Measurements from ENCODE around the gene IL17A. TPM values are rescaled to one million over a fixed set of nuclear protein-coding genes. Genes with fewer than 3 reads are reported as not detected.
A peak's percentile ranks its signal among the peaks of the same experiment; 100 is the strongest.

Gene IL17A
- total and polyA plus RNA-seq, 7 donors: not detected

GRCh38 chr6:52207066-52207465 lies 20.9 kb downstream of the IL17A start:
- no peak for DNase-seq
- Histone ChIP-seq H3K36me3 (ENCODE audit: insufficient read depth in 1 of 2, low read depth in 1 of 2) (no peaks in the 10 kb centered on the region), H3K4me3 (no peak overlapping the region), H3K4me1 (no peaks in the 10 kb centered on the region), H3K27me3 (ENCODE audit: insufficient read depth in 3 of 3, low read length in 2 of 3) (no peaks in the 10 kb centered on the region), H3K9me3 (no peaks in the 10 kb centered on the region), H3K27ac (no peak overlapping the region)
- 94 to 99% (median 99%) methylated on average over 2 of the region's 2 CpGs for WGBS, 3 donors
- ATAC-seq: no peak
- TF ChIP-seq CTCF (IDR thresholded peaks at IDR 0.05): no peak
- intact Hi-C loops (cut with DNase I): no loop called here

GRCh38 chr6:52208612-52209011 lies 22.4 kb downstream of the IL17A start:
- ATAC-seq (no peak), DNase-seq (no peak)
- WGBS, 3 donors: 67 to 85% (median 74%) methylated on average over 3 of the region's 3 CpGs

GRCh38 chr6:52209770-52210169 lies 23.6 kb downstream of the IL17A start:
- H3K9me3 ChIP-seq: no peaks in the 10 kb centered on the region
- H3K36me3 ChIP-seq (ENCODE audit: insufficient read depth in 1 of 2, low read depth in 1 of 2): no peaks in the 10 kb centered on the region
- no peaks in the 10 kb centered on the region for H3K4me1 ChIP-seq
- TF ChIP-seq CTCF (IDR thresholded peaks at IDR 0.05): no peak
- DNase-seq (no peak), ATAC-seq (no peak)
- no peak overlapping the region for H3K27ac ChIP-seq
- 69 to 83% (median 81%) methylated on average over 2 of the region's 2 CpGs for WGBS, 3 donors
- intact Hi-C loops (cut with DNase I): no loop called here
- H3K27me3 ChIP-seq (ENCODE audit: insufficient read depth in 3 of 3, low read length in 2 of 3): no peaks in the 10 kb centered on the region
- H3K4me3 ChIP-seq: no peak overlapping the region

More at GRCh38 chr6:52208612-52209011, 22.4 kb downstream of the IL17A start:
- Histone ChIP-seq H3K9me3 (no peaks in the 10 kb centered on the region), H3K36me3 (ENCODE audit: insufficient read depth in 1 of 2, low read depth in 1 of 2) (no peaks in the 10 kb centered on the region), H3K4me3 (no peak overlapping the region), H3K27me3 (ENCODE audit: insufficient read depth in 3 of 3, low read length in 2 of 3) (no peaks in the 10 kb centered on the region), H3K4me1 (no peaks in the 10 kb centered on the region), H3K27ac (peak overlapping the region; percentile 23)
- no peak for TF ChIP-seq CTCF (IDR thresholded peaks at IDR 0.05)
- intact Hi-C loops (cut with DNase I): no loop called here

- Histone ChIP-seq H3K36me3 (ENCODE audit: insufficient read depth in 1 of 2, low read depth in 1 of 2) (no peaks in the 10 kb centered on the region), H3K27me3 (ENCODE audit: insufficient read depth in 3 of 3, low read length in 2 of 3) (peaks cover 0 to 2% (median 0%) of the 10 kb centered on the region in 3 donors), H3K9me3 (no peaks in the 10 kb centered on the region), H3K4me1 (no peaks in the 10 kb centered on the region), H3K27ac (no peak overlapping the region), H3K4me3 (no peak overlapping the region)
- ATAC-seq: no peak
- TF ChIP-seq CTCF (IDR thresholded peaks at IDR 0.05): no peak
- 61 to 67% (median 64%) methylated on average over 2 of the region's 2 CpGs for WGBS, 3 donors
- intact Hi-C loops (cut with DNase I): no loop called here
- no peak for DNase-seq
These were observed 24.1 kb downstream of the IL17A start for GRCh38 chr6:52210227-52210626.

- DNase-seq (no peak), ATAC-seq (no peak)
- no peak for TF ChIP-seq CTCF (IDR thresholded peaks at IDR 0.05)
- WGBS, 3 donors: 69 to 75% (median 73%) methylated on average over 2 of the region's 2 CpGs
- Histone ChIP-seq H3K27ac (no peak overlapping the region), H3K9me3 (no peaks in the 10 kb centered on the region), H3K4me3 (no peak overlapping the region), H3K27me3 (ENCODE audit: insufficient read depth in 3 of 3, low read length in 2 of 3) (peaks cover 0 to 3% (median 0%) of the 10 kb centered on the region in 3 donors), H3K36me3 (ENCODE audit: insufficient read depth in 1 of 2, low read depth in 1 of 2) (no peaks in the 10 kb centered on the region), H3K4me1 (no peaks in the 10 kb centered on the region)
- intact Hi-C loops (cut with DNase I): no loop called here
These were observed 27.0 kb downstream of the IL17A start for GRCh38 chr6:52213127-52213526.

All from psoas muscle (tissue), 8 donors.